GM12873 (cell line): ENCODE results near the gene KIAA1958.

ENCODE experiments used
- CTCF ChIP-seq: IDR thresholded peaks from 2 replicates; pipeline ENCODE4 v1.5.1; 2012; ENCODE audit warnings: low read depth, mild to moderate bottlenecking, moderate library complexity, low read length, control low read depth; ENCODE audit not compliant: insufficient read depth; ENCODE audit errors: missing control alignments

Gene KIAA1958

GRCh38 chr9:112551641-112552040, 65.0 kb downstream of the KIAA1958 start:
- no peak for TF ChIP-seq CTCF

- TF ChIP-seq CTCF: no peak
These were observed 65.8 kb downstream of the KIAA1958 start for GRCh38 chr9:112552229-112553056.

GRCh38 chr9:112553256-112553826, 66.7 kb downstream of the KIAA1958 start:
- TF ChIP-seq CTCF: no peak

- no peak for TF ChIP-seq CTCF
These were observed 67.9 kb downstream of the KIAA1958 start for GRCh38 chr9:112554516-112554915.

GRCh38 chr9:112555101-112555643, 68.5 kb downstream of the KIAA1958 start:
- TF ChIP-seq CTCF: no peak

- TF ChIP-seq CTCF: no peak
These were observed 69.3 kb downstream of the KIAA1958 start for GRCh38 chr9:112555844-112556482.

- TF ChIP-seq CTCF: no peak
These were observed 70.1 kb downstream of the KIAA1958 start for GRCh38 chr9:112556497-112557442.
